Measurements from ENCODE around the gene PAK6.

The PAK6 gene

GRCh38 chr15:40238532-40239403, at the start of gene PAK6:
PAK6 (plus strand) TSS chr15:40239063; CDS start chr15:40264786, 25,723 bp downstream.
- in situ Hi-C loops (cut with MboI; ENCODE audit: low sequenced_read_pairs): no loop called here

GRCh38 chr15:40190591-40190990, 48.3 kb upstream of the PAK6 start:
- in situ Hi-C loops (cut with MboI; ENCODE audit: low sequenced_read_pairs): no loop called here

GRCh38 chr15:40192942-40193341, 45.9 kb upstream of the PAK6 start:
- in situ Hi-C loops (cut with MboI; ENCODE audit: low sequenced_read_pairs): no loop called here

GRCh38 chr15:40197434-40197833, 41.4 kb upstream of the PAK6 start:
- in situ Hi-C loops (cut with MboI; ENCODE audit: low sequenced_read_pairs): no loop called here

- in situ Hi-C loops (cut with MboI; ENCODE audit: low sequenced_read_pairs): no loop called here
Observed at GRCh38 chr15:40198355-40199085, 40.3 kb upstream of the PAK6 start.

GRCh38 chr15:40204100-40204499, 34.8 kb upstream of the PAK6 start:
- in situ Hi-C loops (cut with MboI; ENCODE audit: low sequenced_read_pairs): no loop called here

- in situ Hi-C loops (cut with MboI; ENCODE audit: low sequenced_read_pairs): no loop called here
Observed at GRCh38 chr15:40217166-40217824, 21.6 kb upstream of the PAK6 start.

GRCh38 chr15:40219801-40220200, 19.1 kb upstream of the PAK6 start:
- in situ Hi-C loops (cut with MboI; ENCODE audit: low sequenced_read_pairs): no loop called here

GRCh38 chr15:40222131-40222530, 16.7 kb upstream of the PAK6 start:
- in situ Hi-C loops (cut with MboI; ENCODE audit: low sequenced_read_pairs): no loop called here

- in situ Hi-C loops (cut with MboI; ENCODE audit: low sequenced_read_pairs): no loop called here
Observed at GRCh38 chr15:40226736-40227135, 12.1 kb upstream of the PAK6 start.

GRCh38 chr15:40229316-40229715, 9.5 kb upstream of the PAK6 start:
- in situ Hi-C loops (cut with MboI; ENCODE audit: low sequenced_read_pairs): no loop called here

- in situ Hi-C loops (cut with MboI; ENCODE audit: low sequenced_read_pairs): no loop called here
Observed at GRCh38 chr15:40229956-40230355, 8.9 kb upstream of the PAK6 start.

- in situ Hi-C loops (cut with MboI; ENCODE audit: low sequenced_read_pairs): no loop called here
Observed at GRCh38 chr15:40232625-40233070, 6.2 kb upstream of the PAK6 start.

GRCh38 chr15:40233727-40234577, 4.9 kb upstream of the PAK6 start:
- in situ Hi-C loops (cut with MboI; ENCODE audit: low sequenced_read_pairs): no loop called here

- in situ Hi-C loops (cut with MboI; ENCODE audit: low sequenced_read_pairs): no loop called here
Observed at GRCh38 chr15:40234783-40235182, 4.1 kb upstream of the PAK6 start.

- in situ Hi-C loops (cut with MboI; ENCODE audit: low sequenced_read_pairs): no loop called here
Observed at GRCh38 chr15:40235201-40235885, 3.5 kb upstream of the PAK6 start.

GRCh38 chr15:40239404-40239692, 485 bp downstream of the PAK6 start:
- in situ Hi-C loops (cut with MboI; ENCODE audit: low sequenced_read_pairs): no loop called here

GRCh38 chr15:40239693-40240618, 1.1 kb downstream of the PAK6 start:
- in situ Hi-C loops (cut with MboI; ENCODE audit: low sequenced_read_pairs): no loop called here

GRCh38 chr15:40240619-40241221, 1.9 kb downstream of the PAK6 start:
- in situ Hi-C loops (cut with MboI; ENCODE audit: low sequenced_read_pairs): no loop called here

Data from hTERT RPE-1 (cell line).